ENCODE measurements around the gene CDC42SE2. TPM values are rescaled to one million over a fixed set of nuclear protein-coding genes. Genes with fewer than 3 reads are reported as not detected.

The CDC42SE2 gene
- polyA plus RNA-seq, 1 experiment: 6.7 TPM

DNA sequence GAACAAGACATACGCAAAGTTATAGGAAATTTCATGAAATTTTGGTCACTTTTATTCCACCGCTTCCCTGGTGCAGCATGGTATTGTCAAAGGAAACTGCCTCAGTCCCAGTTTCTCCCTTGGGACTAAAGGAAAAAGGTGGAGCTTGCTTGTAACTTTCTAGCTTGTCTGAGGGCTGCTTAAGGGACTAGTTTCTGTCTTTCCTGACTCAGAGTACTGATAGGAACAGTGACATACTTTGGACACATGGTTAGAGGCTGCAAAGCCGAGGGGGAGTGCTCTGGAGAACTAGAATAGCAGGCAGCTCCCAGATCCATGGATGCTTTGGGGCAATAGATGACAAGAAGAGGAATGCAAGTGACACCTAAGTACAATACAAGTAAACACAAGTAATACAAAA is 136.7 kb downstream of the CDC42SE2 start:
- peaks cover 2% of the 10 kb centered on the region; the same call in 1 of the 2 replicates for H3K36me3 ChIP-seq (ENCODE audit: control insufficient read depth, insufficient read depth, low read length)
- TF ChIP-seq, protein P1, sequence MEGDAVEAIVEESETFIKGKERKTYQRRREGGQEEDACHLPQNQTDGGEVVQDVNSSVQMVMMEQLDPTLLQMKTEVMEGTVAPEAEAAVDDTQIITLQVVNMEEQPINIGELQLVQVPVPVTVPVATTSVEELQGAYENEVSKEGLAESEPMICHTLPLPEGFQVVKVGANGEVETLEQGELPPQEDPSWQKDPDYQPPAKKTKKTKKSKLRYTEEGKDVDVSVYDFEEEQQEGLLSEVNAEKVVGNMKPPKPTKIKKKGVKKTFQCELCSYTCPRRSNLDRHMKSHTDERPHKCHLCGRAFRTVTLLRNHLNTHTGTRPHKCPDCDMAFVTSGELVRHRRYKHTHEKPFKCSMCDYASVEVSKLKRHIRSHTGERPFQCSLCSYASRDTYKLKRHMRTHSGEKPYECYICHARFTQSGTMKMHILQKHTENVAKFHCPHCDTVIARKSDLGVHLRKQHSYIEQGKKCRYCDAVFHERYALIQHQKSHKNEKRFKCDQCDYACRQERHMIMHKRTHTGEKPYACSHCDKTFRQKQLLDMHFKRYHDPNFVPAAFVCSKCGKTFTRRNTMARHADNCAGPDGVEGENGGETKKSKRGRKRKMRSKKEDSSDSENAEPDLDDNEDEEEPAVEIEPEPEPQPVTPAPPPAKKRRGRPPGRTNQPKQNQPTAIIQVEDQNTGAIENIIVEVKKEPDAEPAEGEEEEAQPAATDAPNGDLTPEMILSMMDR (IDR thresholded peaks at IDR 0.05; ENCODE audit: insufficient read depth, low read depth, low read length): no peak
- H3K4me3 ChIP-seq (ENCODE audit: low read depth, low read length): no peak overlapping the region
- H3K27me3 ChIP-seq (ENCODE audit: control insufficient read depth, insufficient read depth, low read length): no peaks in the 10 kb centered on the region
- CTCF ChIA-PET: interaction anchor here (1.3 kb wide), 1 partner anchor 17 kb away, joined by 3 read pairs; no protein-coding TSS in a partner anchor
- POLR2A ChIA-PET: no interaction called here
- DNase-seq (ENCODE audit: low read depth): no peak

DNA sequence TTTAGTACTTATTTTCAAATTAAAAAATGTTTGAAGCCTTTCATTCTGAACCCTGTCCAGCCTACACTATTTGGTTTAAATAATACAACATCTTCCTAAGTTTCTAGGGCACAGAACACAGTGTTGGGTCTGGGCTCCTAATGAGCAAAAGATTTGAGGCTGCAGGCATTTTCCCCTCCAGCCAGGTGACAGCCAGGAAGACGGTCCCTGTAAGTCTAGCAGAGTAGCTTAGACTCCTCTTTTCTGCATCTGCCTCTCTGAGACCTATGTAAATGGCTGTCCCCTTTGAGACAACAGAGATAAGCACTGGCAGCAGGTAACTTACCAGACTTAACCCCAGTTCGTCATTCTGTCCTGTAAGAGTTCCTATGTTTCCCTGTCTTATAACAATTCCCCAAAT is 141.8 kb downstream of the CDC42SE2 start:
- POLR2A ChIA-PET: no interaction called here
- no peak for DNase-seq (ENCODE audit: low read depth)
- CTCF ChIA-PET: interaction anchor here (0.6 to 0.8 kb wide), 2 partner anchors 18 to 230 kb away, joined by 3 to 4 read pairs; no protein-coding TSS in a partner anchor

DNA sequence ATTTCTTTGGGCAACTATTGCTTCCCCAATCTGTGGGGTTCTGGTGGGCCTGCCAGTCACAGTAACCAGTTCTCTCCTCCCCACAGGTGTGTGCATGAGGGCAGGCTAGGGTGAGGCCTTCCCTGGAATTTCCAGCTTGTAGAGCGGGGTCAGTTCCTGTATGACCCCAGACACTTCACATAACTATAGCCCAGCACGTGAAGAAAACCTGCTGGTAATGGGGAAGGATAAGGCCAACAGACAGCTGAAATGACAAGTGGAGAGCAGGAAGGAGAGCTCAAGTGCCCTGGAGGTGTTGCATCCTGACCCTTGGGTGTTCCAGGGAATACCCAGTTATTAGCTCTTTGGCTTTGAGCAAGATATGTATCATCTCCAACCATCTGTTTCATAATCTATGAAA is 142.2 kb downstream of the CDC42SE2 start:
- POLR2A ChIA-PET: no interaction called here
- Histone ChIP-seq H3K4me3 (ENCODE audit: low read depth, low read length) (no peak overlapping the region), H3K36me3 (ENCODE audit: control insufficient read depth, insufficient read depth, low read length) (peaks cover 3% of the 10 kb centered on the region), H3K27me3 (ENCODE audit: control insufficient read depth, insufficient read depth, low read length) (no peaks in the 10 kb centered on the region)
- TF ChIP-seq, protein P1 (IDR thresholded peaks at IDR 0.05; ENCODE audit: insufficient read depth, low read depth, low read length): no peak
- CTCF ChIA-PET: interaction anchor here (0.6 to 0.8 kb wide), 2 partner anchors 18 to 231 kb away, joined by 3 to 4 read pairs; no protein-coding TSS in a partner anchor
- DNase-seq (ENCODE audit: low read depth): no peak

More for the DNA sequence above, 141.8 kb downstream of the CDC42SE2 start:
- no peak overlapping the region for H3K4me3 ChIP-seq (ENCODE audit: low read depth, low read length)
- no peaks in the 10 kb centered on the region for H3K27me3 ChIP-seq (ENCODE audit: control insufficient read depth, insufficient read depth, low read length)
- TF ChIP-seq, protein P1 (IDR thresholded peaks at IDR 0.05; ENCODE audit: insufficient read depth, low read depth, low read length): no peak
- peaks cover 5% of the 10 kb centered on the region for H3K36me3 ChIP-seq (ENCODE audit: control insufficient read depth, insufficient read depth, low read length)

DNA sequence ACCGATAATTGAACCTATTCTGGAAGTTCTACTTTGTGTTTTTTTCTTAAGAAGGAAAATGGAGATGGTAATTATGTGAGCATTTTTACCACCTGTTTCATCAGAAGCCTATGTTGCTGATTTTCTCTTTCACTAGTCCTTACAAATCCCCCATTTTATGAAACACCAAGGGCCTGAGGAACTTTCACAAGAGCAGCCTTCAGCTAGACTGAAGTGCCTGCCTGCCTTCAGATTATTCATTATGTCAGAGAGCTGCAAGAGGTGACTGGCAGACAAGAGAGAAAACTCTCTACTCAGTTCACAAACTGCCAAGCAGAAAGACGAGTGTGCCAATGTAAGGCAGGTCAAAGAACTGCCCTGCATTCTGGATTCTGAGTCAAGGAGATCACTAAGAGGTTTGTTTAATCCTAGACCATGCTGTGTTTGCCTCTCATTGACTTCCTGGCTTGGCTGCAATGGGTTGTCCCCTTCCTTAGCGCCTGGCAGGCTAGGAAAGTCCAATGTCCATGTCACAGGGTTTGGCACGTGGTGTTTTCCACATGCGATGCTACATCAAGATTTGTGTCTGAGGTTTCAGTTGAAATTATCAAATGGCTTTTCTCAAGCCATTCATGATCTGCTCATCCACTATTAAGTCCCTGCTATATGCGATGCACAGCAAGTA is 143.3 kb downstream of the CDC42SE2 start:
- ChIA-PET POLR2A (no interaction called here), CTCF (interaction anchor here (1.7 kb wide), 1 partner anchor 25 kb away, joined by 4 read pairs; no protein-coding TSS in a partner anchor)
- TF ChIP-seq, protein P1 (IDR thresholded peaks at IDR 0.05; ENCODE audit: insufficient read depth, low read depth, low read length): no peak
- H3K27me3 ChIP-seq (ENCODE audit: control insufficient read depth, insufficient read depth, low read length): no peaks in the 10 kb centered on the region
- H3K4me3 ChIP-seq (ENCODE audit: low read depth, low read length): no peak overlapping the region
- peaks cover 3% of the 10 kb centered on the region for H3K36me3 ChIP-seq (ENCODE audit: control insufficient read depth, insufficient read depth, low read length)
- DNase-seq (ENCODE audit: low read depth): no peak

DNA sequence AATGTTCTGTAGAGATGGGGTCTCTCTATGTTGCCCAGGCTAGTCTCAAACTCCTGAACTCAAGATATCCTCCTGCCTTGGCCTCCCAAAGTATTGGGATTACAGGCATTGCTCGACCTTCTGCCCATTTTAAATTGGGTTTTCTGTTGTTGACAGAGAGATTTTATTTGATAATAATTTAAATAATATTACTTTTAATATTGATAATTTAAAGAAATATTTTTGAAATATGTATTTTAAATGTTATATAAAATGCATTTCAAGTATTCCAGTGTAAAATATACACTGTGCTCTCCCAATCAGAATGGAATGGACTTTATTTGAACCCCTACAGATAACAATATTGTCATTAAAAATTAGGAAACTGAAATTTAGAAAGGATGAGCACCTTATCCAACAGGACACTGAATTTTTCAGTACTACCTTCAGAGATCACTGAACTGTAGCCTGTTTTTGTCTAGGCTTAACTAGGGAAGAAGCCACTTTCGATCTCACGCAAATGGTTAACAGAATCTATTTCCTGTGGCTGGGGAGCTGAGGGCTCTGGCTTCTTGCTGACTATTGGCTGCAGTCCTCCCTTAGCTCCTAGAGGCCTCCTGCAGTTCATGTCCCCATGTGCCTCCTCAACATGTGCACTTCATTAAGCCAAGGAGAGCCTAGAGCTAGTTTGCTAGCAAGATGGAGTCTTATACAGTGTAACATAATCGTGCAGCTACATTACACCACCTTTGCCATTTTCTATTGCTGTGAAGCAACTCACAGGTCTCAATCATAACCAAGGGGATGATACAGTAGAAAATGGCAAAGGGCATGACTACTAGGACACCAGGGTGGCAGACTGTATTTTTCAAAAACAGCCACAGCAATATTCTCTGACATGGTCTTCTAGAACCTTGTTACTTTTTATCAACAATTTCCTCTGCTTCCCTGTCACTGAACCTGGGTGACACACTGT is 150.0 kb downstream of the CDC42SE2 start:
- Histone ChIP-seq H3K27me3 (ENCODE audit: control insufficient read depth, insufficient read depth, low read length) (no peaks in the 10 kb centered on the region), H3K36me3 (ENCODE audit: control insufficient read depth, insufficient read depth, low read length) (no peaks in the 10 kb centered on the region; the same call in 1 of the 2 replicates), H3K4me3 (ENCODE audit: low read depth, low read length) (no peak overlapping the region)
- ChIA-PET POLR2A (no interaction called here), CTCF (interaction anchor here (1.1 to 1.3 kb wide), 2 partner anchors 9 to 23 kb away, joined by 3 to 6 read pairs; no protein-coding TSS in a partner anchor)
- TF ChIP-seq, protein P1 (IDR thresholded peaks at IDR 0.05; ENCODE audit: insufficient read depth, low read depth, low read length): no peak
- DNase-seq (ENCODE audit: low read depth): no peak

All from BJ (cell line).